SK-N-SH treated with all-trans-retinoic acid at 6 μM for 48 hours (cell line): ENCODE measurements around the gene GAL3ST1.

ENCODE experiments used
- OSR1 ChIP-seq: fragments of 250-450 bp; sonication (Bioruptor Pico); IDR thresholded peaks from 2 replicates; pipeline ENCODE4 v1.8.0; 2022; ENCODE audit warnings: moderate library complexity, mild to moderate bottlenecking, inconsistent platforms
- TCF4 ChIP-seq: fragments of 250-450 bp; sonication (Bioruptor Pico); IDR thresholded peaks from 2 replicates; pipeline ENCODE4 v1.8.0; 2021; ENCODE audit warnings: mild to moderate bottlenecking, moderate library complexity, borderline replicate concordance
- TOX ChIP-seq: fragments of 250-450 bp; sonication (Bioruptor Pico); IDR thresholded peaks from 2 replicates; pipeline ENCODE4 v1.8.0; 2021; ENCODE audit warnings: mild to moderate bottlenecking, moderate library complexity, borderline replicate concordance
- ZFP30 ChIP-seq: fragments of 450-650 bp; formaldehyde crosslinking; IDR thresholded peaks from 2 replicates; pipeline ENCODE4 v1.5.0; 2022; ENCODE audit warnings: mild to moderate bottlenecking, moderate library complexity
- ZNF565 ChIP-seq: fragments of 450-650 bp; formaldehyde crosslinking; conservative IDR thresholded peaks from 2 replicates; pipeline ENCODE4 v1.5.0; 2020; ENCODE audit warnings: low read depth, mild to moderate bottlenecking, moderate library complexity
- ZNF8 ChIP-seq: fragments of 450-650 bp; formaldehyde crosslinking; IDR thresholded peaks from 2 replicates; pipeline ENCODE4 v1.5.0; 2020; ENCODE audit warnings: mild to moderate bottlenecking, moderate library complexity
- TF ChIP-seq, protein P1 (sequence below): fragments of 250-450 bp; sonication (Bioruptor Pico); IDR thresholded peaks from 2 replicates; pipeline ENCODE4 v1.8.0; 2020; ENCODE audit warnings: mild to moderate bottlenecking, moderate library complexity, borderline replicate concordance
- TF ChIP-seq, protein P2 (sequence below): fragments of 250-450 bp; sonication (Bioruptor Pico); IDR thresholded peaks from 2 replicates; pipeline ENCODE4 v1.5.0; 2020; ENCODE audit warnings: mild to moderate bottlenecking, moderate library complexity
- TF ChIP-seq, protein P3 (sequence below): fragments of 250-450 bp; sonication (Bioruptor Pico); IDR thresholded peaks from 2 replicates; pipeline ENCODE4 v1.5.1; 2020; ENCODE audit warnings: low read depth, mild to moderate bottlenecking, moderate library complexity

DNA sequence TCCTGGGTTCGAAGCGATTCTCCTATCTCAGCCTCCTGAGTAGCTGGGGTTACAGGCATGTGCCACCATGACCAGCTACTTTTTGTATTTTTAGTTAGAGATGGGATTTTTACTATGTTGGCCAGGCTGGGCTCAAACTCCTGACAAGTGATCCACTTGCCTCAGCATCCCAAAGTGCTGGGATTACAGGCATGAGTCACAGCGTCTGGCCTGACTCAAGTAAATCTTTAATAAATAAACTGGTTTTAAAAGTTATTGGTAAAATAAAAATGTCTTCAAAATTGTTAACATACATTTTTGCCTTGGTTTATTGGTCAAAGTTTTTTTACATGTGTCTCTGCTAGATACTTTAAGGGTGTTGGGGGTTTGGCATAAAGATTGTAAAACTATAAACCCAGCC is 24.5 kb upstream of the GAL3ST1 start:
- TF ChIP-seq ZNF565 (CRISPR knock-in tag) (no peak), OSR1 (CRISPR knock-in tag) (no peak), TCF4 (no peak), TOX (CRISPR knock-in tag) (no peak), ZFP30 (CRISPR knock-in tag) (no peak), ZNF8 (CRISPR knock-in tag) (no peak)
- TF ChIP-seq, protein P1, sequence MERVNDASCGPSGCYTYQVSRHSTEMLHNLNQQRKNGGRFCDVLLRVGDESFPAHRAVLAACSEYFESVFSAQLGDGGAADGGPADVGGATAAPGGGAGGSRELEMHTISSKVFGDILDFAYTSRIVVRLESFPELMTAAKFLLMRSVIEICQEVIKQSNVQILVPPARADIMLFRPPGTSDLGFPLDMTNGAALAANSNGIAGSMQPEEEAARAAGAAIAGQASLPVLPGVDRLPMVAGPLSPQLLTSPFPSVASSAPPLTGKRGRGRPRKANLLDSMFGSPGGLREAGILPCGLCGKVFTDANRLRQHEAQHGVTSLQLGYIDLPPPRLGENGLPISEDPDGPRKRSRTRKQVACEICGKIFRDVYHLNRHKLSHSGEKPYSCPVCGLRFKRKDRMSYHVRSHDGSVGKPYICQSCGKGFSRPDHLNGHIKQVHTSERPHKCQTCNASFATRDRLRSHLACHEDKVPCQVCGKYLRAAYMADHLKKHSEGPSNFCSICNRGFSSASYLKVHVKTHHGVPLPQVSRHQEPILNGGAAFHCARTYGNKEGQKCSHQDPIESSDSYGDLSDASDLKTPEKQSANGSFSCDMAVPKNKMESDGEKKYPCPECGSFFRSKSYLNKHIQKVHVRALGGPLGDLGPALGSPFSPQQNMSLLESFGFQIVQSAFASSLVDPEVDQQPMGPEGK (CRISPR knock-in tag), result no peak
- TF ChIP-seq, protein P2, sequence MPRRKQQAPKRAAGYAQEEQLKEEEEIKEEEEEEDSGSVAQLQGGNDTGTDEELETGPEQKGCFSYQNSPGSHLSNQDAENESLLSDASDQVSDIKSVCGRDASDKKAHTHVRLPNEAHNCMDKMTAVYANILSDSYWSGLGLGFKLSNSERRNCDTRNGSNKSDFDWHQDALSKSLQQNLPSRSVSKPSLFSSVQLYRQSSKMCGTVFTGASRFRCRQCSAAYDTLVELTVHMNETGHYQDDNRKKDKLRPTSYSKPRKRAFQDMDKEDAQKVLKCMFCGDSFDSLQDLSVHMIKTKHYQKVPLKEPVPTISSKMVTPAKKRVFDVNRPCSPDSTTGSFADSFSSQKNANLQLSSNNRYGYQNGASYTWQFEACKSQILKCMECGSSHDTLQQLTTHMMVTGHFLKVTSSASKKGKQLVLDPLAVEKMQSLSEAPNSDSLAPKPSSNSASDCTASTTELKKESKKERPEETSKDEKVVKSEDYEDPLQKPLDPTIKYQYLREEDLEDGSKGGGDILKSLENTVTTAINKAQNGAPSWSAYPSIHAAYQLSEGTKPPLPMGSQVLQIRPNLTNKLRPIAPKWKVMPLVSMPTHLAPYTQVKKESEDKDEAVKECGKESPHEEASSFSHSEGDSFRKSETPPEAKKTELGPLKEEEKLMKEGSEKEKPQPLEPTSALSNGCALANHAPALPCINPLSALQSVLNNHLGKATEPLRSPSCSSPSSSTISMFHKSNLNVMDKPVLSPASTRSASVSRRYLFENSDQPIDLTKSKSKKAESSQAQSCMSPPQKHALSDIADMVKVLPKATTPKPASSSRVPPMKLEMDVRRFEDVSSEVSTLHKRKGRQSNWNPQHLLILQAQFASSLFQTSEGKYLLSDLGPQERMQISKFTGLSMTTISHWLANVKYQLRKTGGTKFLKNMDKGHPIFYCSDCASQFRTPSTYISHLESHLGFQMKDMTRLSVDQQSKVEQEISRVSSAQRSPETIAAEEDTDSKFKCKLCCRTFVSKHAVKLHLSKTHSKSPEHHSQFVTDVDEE (CRISPR knock-in tag), result no peak
- TF ChIP-seq, protein P3, sequence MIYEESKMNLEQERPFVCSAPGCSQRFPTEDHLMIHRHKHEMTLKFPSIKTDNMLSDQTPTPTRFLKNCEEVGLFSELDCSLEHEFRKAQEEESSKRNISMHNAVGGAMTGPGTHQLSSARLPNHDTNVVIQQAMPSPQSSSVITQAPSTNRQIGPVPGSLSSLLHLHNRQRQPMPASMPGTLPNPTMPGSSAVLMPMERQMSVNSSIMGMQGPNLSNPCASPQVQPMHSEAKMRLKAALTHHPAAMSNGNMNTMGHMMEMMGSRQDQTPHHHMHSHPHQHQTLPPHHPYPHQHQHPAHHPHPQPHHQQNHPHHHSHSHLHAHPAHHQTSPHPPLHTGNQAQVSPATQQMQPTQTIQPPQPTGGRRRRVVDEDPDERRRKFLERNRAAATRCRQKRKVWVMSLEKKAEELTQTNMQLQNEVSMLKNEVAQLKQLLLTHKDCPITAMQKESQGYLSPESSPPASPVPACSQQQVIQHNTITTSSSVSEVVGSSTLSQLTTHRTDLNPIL (CRISPR knock-in tag), result no peak
